HUDEP-2 (cell line): ENCODE measurements around the gene SPATA6L.

Experiments
- DNase-seq, 76 experiments: peaks; one replicate each; lab custom pipeline; 2025; ENCODE audit not compliant: unreplicated experiment in 76 of 76; lab: John Stamatoyannopoulos, UW

SPATA6L gene

GRCh38 chr9:4558371-4558998 is 107.8 kb downstream of the SPATA6L start:
- no peak for DNase-seq

GRCh38 chr9:4555236-4555635 is 111.0 kb downstream of the SPATA6L start:
- no peak for DNase-seq

GRCh38 chr9:4553951-4554381 is 112.3 kb downstream of the SPATA6L start:
- DNase-seq: no peak

GRCh38 chr9:4550777-4551484 is 115.3 kb downstream of the SPATA6L start:
- DNase-seq: no peak

DNA sequence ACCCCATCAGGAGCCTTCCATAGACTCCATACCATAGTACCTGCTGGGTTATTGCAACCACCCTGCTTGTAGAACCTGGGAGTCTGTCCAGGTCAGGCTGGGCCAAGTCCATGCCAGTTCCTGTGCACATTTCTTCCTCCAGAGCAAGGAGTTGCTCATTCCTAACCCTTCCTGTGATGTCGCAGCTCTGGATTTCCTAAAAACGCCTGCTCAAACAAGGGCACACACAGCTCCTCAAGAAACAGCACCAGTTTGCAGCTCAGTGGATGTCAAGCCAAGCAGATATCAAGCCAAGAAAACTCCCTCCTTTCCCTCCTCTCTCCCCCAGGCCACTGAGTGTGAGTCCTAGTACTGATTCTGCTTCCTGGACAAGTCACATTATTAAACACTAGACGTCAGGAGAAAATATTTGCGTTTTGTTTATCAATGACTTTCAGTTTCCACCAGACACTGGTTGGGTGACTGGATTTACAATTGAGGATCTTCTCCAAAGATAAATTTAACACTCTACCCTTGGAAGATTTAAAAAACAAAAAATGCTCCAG is 116.5 kb downstream of the SPATA6L start:
- DNase-seq: no peak

DNA sequence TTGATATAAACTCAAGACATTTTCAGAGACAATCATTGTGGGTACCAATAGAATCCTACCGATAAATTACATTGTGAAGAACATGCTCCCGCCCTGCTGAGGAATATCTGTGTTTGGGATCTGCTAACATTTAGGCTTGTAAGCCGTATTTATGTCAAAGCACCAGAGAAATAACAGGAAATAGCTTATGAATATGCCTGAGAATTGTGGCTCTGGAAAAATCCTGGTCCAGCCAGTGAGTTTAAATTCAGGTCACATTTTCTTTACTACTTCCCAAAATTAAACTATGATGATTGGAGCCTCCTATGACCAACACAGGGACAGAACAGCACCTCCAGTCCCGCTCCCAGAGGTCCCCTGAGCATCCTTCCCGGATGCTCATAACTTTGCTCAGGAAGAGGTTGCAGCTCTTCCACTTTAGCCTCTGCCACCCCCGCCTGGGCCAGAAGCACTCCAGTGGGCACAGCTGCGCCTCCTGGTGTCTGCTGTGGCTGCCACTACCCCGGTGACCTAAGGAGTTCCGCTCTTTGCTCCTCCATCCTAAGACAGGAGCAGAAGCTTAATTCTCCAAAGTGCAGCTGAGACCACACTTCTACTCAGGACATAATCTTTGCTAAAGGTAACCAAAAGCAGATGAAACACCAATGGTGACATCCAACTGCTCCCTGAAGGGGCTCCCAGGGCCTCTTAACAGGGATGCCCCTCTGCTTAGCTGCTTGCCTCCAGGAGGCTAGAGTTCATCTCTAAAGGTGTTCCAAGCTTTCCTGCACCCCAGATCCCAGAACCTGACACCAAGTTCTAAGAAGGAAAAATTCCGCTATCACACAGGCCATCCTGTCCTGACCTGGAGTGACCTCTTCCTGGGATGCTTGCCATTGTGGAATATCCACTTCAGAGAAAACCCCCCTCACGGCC is 117.2 kb downstream of the SPATA6L start:
- DNase-seq: peak in 25 of 76 experiments; percentile 1 to 45 (median 8)
